Breast epithelium (tissue), 4 donors: ENCODE measurements around the gene LEKR1. TPM values are rescaled to one million over a fixed set of nuclear protein-coding genes. Genes with fewer than 3 reads are reported as not detected.

ENCODE experiments used
- DNase-seq, 2 donors: peaks; one replicate each; pipeline ENCODE4 v3.0.0-alpha.2; 2019; ENCODE audit warnings: low spot score in 2 of 2
- H3K27ac ChIP-seq, 2 donors: fragments of 200-600 bp; sonication (generic) in 1 of 2; one replicate each; pipeline ENCODE4 v1.5.1; 2016 to 2019; ENCODE audit warnings: mild to moderate bottlenecking in 1 of 2
- H3K27me3 ChIP-seq, 2 donors: fragments of 200-600 bp; sonication (generic) in 1 of 2; one replicate each; pipeline versions ENCODE4 v1.5.1 to v1.6.0; 2017 to 2019; ENCODE audit warnings: control low read depth in 1 of 2, mild to moderate bottlenecking in 1 of 2
- H3K36me3 ChIP-seq: fragments of 200-600 bp; one replicate; pipeline ENCODE4 v1.5.1; 2019
- H3K4me1 ChIP-seq, 2 donors: fragments of 200-600 bp; sonication (generic); one replicate each; pipeline ENCODE4 v1.5.1; 2016 to 2019; ENCODE audit warnings: control low read depth in 1 of 2
- H3K4me3 ChIP-seq, 3 donors: fragments of 200-600 bp; sonication (generic); 1 replicate in 2 of 3; 2 replicates in 1 of 3; pipeline ENCODE4 v1.5.1; 2016 to 2019; ENCODE audit warnings: mild to moderate bottlenecking in 3 of 3, moderate library complexity in 2 of 3
- H3K9me3 ChIP-seq, 2 donors: fragments of 200-600 bp; sonication (generic) in 1 of 2; one replicate each; pipeline ENCODE4 v1.5.1; 2016 to 2019; ENCODE audit warnings: control low read depth in 1 of 2
- CTCF ChIP-seq, 3 donors: fragments of 450-650 bp; IDR thresholded peaks; one replicate each; pipeline ENCODE4 v1.5.1; 2016 to 2017; ENCODE audit warnings: antibody characterized with exemption in 3 of 3, mild to moderate bottlenecking in 3 of 3, moderate library complexity in 3 of 3
- POLR2A ChIP-seq: fragments of 450-650 bp; IDR thresholded peaks from one replicate; pipeline ENCODE4 v1.6.1; 2016; ENCODE audit warnings: antibody characterized with exemption, mild to moderate bottlenecking, moderate library complexity
- POLR2AphosphoS5 ChIP-seq, 3 donors: sonication (generic); formaldehyde crosslinking; IDR thresholded peaks; one replicate each; pipeline ENCODE4 v1.6.1; 2017; ENCODE audit warnings: antibody characterized with exemption in 3 of 3
- intact Hi-C: fragments of 100-400 bp; cut with DNase I; formaldehyde crosslinking; loops from one replicate; pipeline ENCODE4 v1.15.1; 2023; ENCODE audit warnings: low total_unique reads
- total RNA-seq, 3 donors: library from RNA; depleted of rRNA; stranded (reverse); fragments of >200 nt; gene quantifications; one replicate each; pipeline ENCODE4 v1.1.0, GENCODE V29; 2016

The LEKR1 gene
- 1 to 10 TPM; 1.6 to 8.0 (median 2.3) TPM for total RNA-seq

GRCh38 chr3:156826144-156826895 lies at the start of gene LEKR1:
TSS of gene LEKR1 (plus strand) at chr3:156826353. CDS start at chr3:156829330, 2,977 bp downstream.
- Histone ChIP-seq H3K27ac (peak within 1 kb of the TSS; percentile 98 to 99), H3K36me3 (no peaks in the 10 kb centered on the region), H3K4me3 (peak within 1 kb of the TSS; percentile 53 to 83 (median 78)), H3K27me3 (no peaks in the 10 kb centered on the region), H3K9me3 (no peaks in the 10 kb centered on the region), H3K4me1 (no peaks in the 10 kb centered on the region)
- DNase-seq, result peak; percentile 70 to 85
- TF ChIP-seq CTCF (IDR thresholded peaks at IDR 0.05), result peak in 1 of 3 donors; percentile 9
- peak; percentile 68 for TF ChIP-seq POLR2A
- TF ChIP-seq POLR2AphosphoS5 (IDR thresholded peaks at IDR 0.05), result peak; percentile 81 to 93 (median 85)
- intact Hi-C loops, result no loop called here

DNA sequence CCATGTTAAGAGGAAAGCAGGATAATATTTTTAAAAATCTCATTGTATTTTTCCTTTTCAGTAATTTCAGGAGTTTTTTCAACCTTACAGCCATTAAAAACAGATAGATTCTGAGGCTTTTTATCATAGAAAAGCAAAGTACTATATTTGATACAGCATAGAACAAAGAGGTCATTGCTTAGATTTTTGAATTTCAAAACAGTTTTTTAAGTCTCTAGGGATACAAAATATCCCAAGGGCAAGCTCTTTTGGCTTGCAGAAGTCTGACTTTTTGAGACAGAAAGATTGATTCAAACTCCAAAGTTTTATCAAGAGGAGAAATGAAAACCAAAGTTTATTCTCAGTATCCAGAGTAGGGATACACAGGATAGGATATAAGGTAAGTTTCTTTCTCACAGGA lies 49.3 kb upstream of the LEKR1 start:
- Histone ChIP-seq H3K27me3 (no peaks in the 10 kb centered on the region), H3K4me3 (no peak overlapping the region), H3K36me3 (no peaks in the 10 kb centered on the region), H3K9me3 (no peaks in the 10 kb centered on the region), H3K27ac (peak overlapping the region; percentile 46 to 56), H3K4me1 (no peaks in the 10 kb centered on the region)
- intact Hi-C loops, result loop anchor here (5.0 kb wide), 1 partner anchor 190 kb away; no protein-coding TSS in a partner anchor
- no peak for DNase-seq
- TF ChIP-seq POLR2AphosphoS5 (IDR thresholded peaks at IDR 0.05) (no peak), POLR2A (no peak), CTCF (IDR thresholded peaks at IDR 0.05) (no peak)

DNA sequence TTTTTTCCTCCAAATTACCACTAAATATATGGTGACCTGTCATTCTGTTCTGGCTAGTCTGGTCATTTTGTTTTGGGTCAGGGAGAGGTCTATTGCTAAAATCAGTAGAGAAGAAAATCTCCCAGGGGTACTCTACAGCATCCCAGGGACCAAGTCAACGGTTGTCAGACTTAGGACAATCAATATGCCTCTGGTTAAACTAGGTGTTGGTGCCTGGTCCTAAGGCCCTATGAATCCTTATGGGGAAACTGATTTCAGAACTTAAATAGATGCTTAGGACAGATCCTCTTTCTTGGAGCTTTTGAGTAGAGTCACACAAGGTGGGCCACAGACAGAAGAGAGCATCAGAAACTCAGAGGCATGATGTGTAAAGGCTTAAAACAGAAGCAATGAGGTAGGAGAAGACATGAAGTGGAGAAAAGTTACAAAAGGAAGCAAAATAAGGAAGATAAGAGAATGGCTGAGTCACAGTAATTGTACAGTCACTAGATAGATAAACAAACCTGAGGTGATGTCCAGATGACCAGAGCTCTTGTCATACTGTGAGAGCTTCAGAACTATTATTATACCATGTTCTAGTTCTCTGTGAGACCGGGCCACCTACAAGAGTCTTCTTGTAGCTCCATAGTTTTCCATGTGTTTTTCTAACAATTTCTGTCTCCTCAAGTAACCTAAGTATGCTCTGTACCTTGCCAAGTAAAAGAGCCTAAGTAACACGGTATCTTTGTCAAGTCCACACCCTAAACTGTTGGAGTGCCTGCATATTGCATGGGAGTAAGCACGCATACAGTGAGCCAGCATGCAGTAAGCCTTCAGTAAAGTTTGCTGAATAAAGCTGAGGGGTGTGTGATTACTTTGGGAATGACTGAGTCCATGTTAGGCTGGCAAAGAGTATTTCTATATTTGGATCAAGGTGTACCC lies 44.6 kb upstream of the LEKR1 start:
- no peaks in the 10 kb centered on the region for H3K36me3 ChIP-seq
- H3K9me3 ChIP-seq, result no peaks in the 10 kb centered on the region
- intact Hi-C loops, result no loop called here
- TF ChIP-seq CTCF (IDR thresholded peaks at IDR 0.05), result no peak
- TF ChIP-seq POLR2AphosphoS5 (IDR thresholded peaks at IDR 0.05), result no peak
- TF ChIP-seq POLR2A, result no peak
- no peak overlapping the region for H3K27ac ChIP-seq
- no peak for DNase-seq
- H3K27me3 ChIP-seq, result no peaks in the 10 kb centered on the region
- H3K4me1 ChIP-seq, result no peaks in the 10 kb centered on the region
- H3K4me3 ChIP-seq, result no peak overlapping the region

- H3K4me3 ChIP-seq, result no peak overlapping the region
- no peaks in the 10 kb centered on the region for H3K4me1 ChIP-seq
- no peak for DNase-seq
- TF ChIP-seq CTCF (IDR thresholded peaks at IDR 0.05) (no peak), POLR2A (no peak), POLR2AphosphoS5 (IDR thresholded peaks at IDR 0.05) (no peak)
- intact Hi-C loops, result no loop called here
- no peaks in the 10 kb centered on the region for H3K9me3 ChIP-seq
- no peaks in the 10 kb centered on the region for H3K27me3 ChIP-seq
- H3K36me3 ChIP-seq, result no peaks in the 10 kb centered on the region
- H3K27ac ChIP-seq, result no peak overlapping the region
Observed at GRCh38 chr3:156782319-156782718, 43.8 kb upstream of the LEKR1 start.
